Duodenal mucosa (tissue), 2 donors: ENCODE data around the gene MTR.

Source experiments
- H3K27ac ChIP-seq: one replicate; pipeline ENCODE4 v1.7.0; 2013; ENCODE audit warnings: low read depth, low read length
- H3K27me3 ChIP-seq, 2 donors: one replicate each; pipeline ENCODE4 v1.7.0; 2013; ENCODE audit warnings: low read length in 2 of 2, control low read depth in 1 of 2; ENCODE audit not compliant: insufficient read depth in 2 of 2, control insufficient read depth in 1 of 2
- H3K36me3 ChIP-seq, 2 donors: one replicate each; pipeline ENCODE4 v1.7.0; 2013; ENCODE audit warnings: low read length in 2 of 2, control low read depth in 1 of 2; ENCODE audit not compliant: insufficient read depth in 2 of 2, control insufficient read depth in 1 of 2
- H3K4me1 ChIP-seq, 2 donors: one replicate each; pipeline ENCODE4 v1.7.0; 2013; ENCODE audit warnings: low read length in 2 of 2, control low read depth in 1 of 2; ENCODE audit not compliant: insufficient read depth in 2 of 2, control insufficient read depth in 1 of 2
- H3K4me3 ChIP-seq, 2 donors: one replicate each; pipeline ENCODE4 v1.7.0; 2013; ENCODE audit warnings: low read length in 2 of 2, low read depth in 1 of 2
- H3K9ac ChIP-seq, 2 donors: one replicate each; pipeline ENCODE4 v1.7.0; 2013; ENCODE audit warnings: low read length in 2 of 2, low read depth in 1 of 2
- H3K9me3 ChIP-seq, 2 donors: one replicate each; pipeline ENCODE4 v1.7.0; 2013; ENCODE audit warnings: low read length in 2 of 2, control low read depth in 1 of 2; ENCODE audit not compliant: control insufficient read depth in 1 of 2

MTR gene

GRCh38 chr1:236802264-236802663 is 7.2 kb downstream of the MTR start:
- Histone ChIP-seq H3K4me1 (peaks cover 0 to 10% of the 10 kb centered on the region in 2 donors), H3K27ac (no peak overlapping the region), H3K4me3 (no peak overlapping the region), H3K9ac (no peak overlapping the region), H3K36me3 (peaks cover 5 to 14% of the 10 kb centered on the region in 2 donors), H3K9me3 (no peaks in the 10 kb centered on the region), H3K27me3 (no peaks in the 10 kb centered on the region)

DNA sequence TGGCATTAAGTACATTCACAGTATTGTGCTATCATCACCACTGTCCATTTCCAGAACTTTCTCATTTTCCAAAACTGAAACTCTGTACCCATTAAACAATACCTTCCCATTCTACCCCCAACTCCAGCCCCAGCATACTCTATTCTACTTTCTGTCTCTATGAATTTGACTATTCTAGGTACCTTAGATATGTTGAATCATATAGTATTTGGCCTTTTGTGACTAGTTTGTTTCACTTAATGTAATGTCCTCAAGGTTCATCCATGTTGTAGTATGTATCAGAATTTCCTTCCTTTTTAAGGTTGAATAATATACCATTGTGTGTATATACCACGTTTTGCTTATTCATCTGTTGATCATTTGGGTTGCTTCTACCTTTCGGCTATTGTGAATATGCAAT is 11.5 kb downstream of the MTR start:
- H3K4me3 ChIP-seq: no peak overlapping the region
- no peaks in the 10 kb centered on the region for H3K27me3 ChIP-seq
- peaks cover 25 to 26% of the 10 kb centered on the region in 2 donors for H3K4me1 ChIP-seq
- H3K27ac ChIP-seq: no peak overlapping the region
- H3K36me3 ChIP-seq: peaks cover 18 to 27% of the 10 kb centered on the region in 2 donors
- H3K9ac ChIP-seq: no peak overlapping the region
- no peaks in the 10 kb centered on the region for H3K9me3 ChIP-seq

DNA sequence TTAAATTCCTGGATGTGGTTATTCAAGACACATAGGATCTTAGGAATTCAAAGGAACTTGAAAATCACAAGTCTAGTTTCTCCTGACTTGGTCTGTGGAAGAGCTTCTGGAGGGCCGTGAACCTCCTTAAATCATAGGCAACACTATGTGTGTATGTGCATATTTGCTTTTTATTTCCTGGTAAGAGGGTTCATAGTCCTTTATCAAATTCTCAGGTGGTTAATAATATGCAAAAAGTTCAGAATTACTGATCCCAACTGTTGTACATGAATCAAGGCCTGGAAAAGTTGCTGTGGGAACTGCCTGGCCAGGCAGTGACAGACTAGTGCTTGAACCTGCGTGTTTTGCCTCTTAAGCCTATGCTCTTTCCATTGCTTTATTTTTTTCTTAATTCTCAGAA is 12.9 kb downstream of the MTR start:
- no peaks in the 10 kb centered on the region for H3K27me3 ChIP-seq
- H3K9ac ChIP-seq: no peak overlapping the region
- no peaks in the 10 kb centered on the region for H3K9me3 ChIP-seq
- H3K4me3 ChIP-seq: peak overlapping the region in 1 of 2 donors; percentile 19
- H3K36me3 ChIP-seq: peaks cover 24 to 41% of the 10 kb centered on the region in 2 donors
- H3K4me1 ChIP-seq: peaks cover 23 to 25% of the 10 kb centered on the region in 2 donors
- no peak overlapping the region for H3K27ac ChIP-seq

DNA sequence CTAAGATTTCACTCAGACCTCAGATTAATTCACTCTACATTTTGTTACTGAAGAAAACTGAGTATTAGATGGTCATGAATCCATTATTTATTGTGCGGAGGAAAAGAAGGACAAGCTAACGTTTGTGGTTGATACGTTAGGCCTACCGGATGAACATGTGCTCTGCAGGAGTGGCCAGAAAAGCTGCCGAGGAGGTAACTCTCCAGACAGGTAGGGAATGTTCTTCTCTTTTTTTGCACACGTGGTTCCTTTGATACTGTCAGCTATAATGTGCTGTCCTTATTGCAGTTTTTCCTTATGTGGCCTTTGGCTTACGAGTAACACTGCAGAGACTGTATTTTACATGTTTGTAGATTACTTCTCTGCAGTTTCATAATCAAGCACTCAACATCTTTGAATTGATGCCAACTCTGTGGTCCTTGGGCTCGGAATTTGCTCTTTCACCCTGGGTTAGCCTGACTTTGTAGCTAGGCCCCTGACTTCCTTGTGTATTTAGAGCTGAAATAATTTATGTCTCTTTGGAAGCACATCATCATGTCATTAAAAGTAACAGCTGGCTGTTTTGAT is 13.6 kb downstream of the MTR start:
- peak overlapping the region in 1 of 2 donors; percentile 19 for H3K4me3 ChIP-seq
- peak overlapping the region in 1 of 2 donors; percentile 9 for H3K9ac ChIP-seq
- no peaks in the 10 kb centered on the region for H3K27me3 ChIP-seq
- peaks cover 28 to 44% of the 10 kb centered on the region in 2 donors for H3K36me3 ChIP-seq
- H3K27ac ChIP-seq: no peak overlapping the region
- peaks cover 23 to 25% of the 10 kb centered on the region in 2 donors for H3K4me1 ChIP-seq
- H3K9me3 ChIP-seq: no peaks in the 10 kb centered on the region

DNA sequence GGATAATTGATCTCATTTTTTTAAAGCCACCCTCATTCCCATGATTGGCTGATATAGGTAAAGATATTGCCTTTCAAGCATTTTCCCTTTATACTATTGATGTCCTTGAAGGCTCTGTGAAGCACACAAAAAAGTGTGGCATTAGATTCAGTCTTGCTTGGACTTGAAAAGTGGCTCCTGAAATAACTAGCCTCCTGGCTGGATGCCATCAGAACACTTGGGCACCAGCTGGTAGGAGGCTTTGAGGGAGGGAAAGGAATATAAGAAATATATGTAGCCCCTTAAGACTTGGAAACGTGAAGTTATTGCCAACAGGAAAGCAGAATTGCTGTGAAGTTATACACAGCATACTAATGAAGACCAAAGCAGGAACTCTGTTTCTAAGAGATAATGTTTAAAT is 14.1 kb downstream of the MTR start:
- H3K9ac ChIP-seq: no peak overlapping the region
- H3K4me3 ChIP-seq: no peak overlapping the region
- H3K4me1 ChIP-seq: peaks cover 23 to 25% of the 10 kb centered on the region in 2 donors
- H3K27ac ChIP-seq: no peak overlapping the region
- no peaks in the 10 kb centered on the region for H3K9me3 ChIP-seq
- peaks cover 28 to 42% of the 10 kb centered on the region in 2 donors for H3K36me3 ChIP-seq
- no peaks in the 10 kb centered on the region for H3K27me3 ChIP-seq

DNA sequence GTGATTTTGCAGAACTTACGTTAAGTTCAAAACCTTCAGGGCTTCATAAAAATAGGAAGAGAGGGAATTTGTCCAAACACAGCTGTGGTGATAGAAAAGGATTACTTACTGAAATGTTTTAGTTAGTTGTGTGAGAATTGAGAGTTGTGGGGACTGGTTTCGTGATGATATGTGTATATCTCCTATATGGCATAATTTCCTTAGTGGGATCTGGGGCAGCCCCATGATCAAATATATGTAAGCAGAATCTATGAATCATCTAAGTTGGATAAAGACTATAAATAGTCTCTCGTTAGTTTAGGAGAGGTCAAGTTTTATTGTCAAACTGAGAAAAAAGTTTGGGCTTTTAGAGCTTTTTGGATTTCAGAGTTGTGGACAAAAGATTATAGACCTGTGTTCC is 14.9 kb downstream of the MTR start:
- no peaks in the 10 kb centered on the region for H3K27me3 ChIP-seq
- H3K9me3 ChIP-seq: no peaks in the 10 kb centered on the region
- H3K9ac ChIP-seq: no peak overlapping the region
- H3K4me3 ChIP-seq: no peak overlapping the region
- H3K27ac ChIP-seq: no peak overlapping the region
- H3K36me3 ChIP-seq: peaks cover 27 to 47% of the 10 kb centered on the region in 2 donors
- H3K4me1 ChIP-seq: peaks cover 23 to 25% of the 10 kb centered on the region in 2 donors

DNA sequence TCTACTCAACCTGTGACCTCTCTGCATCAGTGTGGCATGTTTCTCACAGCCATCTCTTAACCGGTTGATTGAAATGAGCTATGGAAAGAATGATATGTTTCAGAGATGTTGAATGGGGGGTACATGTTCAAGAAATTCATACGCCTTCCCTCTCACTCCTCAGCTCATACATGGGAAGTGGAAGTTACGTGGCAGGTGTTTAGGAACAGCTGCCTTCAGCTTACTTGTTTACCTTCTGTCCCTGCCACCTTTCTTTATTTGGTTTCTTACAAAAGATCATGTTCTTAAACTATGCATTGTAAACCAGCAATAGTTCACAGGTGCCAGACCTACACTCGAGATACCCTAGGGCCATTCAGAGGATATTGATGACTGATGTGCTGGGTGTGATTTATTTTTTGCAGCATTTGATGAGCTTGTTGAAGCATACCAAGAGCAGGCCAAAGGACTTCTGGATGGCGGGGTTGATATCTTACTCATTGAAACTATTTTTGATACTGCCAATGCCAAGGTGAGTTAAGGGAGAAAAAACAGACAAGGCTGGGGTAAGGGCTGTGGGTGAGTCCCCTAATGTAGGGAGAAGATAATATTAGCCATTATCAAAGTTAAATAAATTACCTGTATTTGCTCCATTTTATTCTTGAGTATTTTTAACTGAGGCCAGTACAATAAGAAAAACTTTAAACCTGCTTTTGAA is 17.4 kb downstream of the MTR start:
- H3K27me3 ChIP-seq: no peaks in the 10 kb centered on the region
- H3K36me3 ChIP-seq: peaks cover 33 to 58% of the 10 kb centered on the region in 2 donors
- H3K9me3 ChIP-seq: no peaks in the 10 kb centered on the region
- H3K27ac ChIP-seq: no peak overlapping the region
- peaks cover 23% of the 10 kb centered on the region in 2 donors for H3K4me1 ChIP-seq
- H3K4me3 ChIP-seq: no peak overlapping the region
- H3K9ac ChIP-seq: no peak overlapping the region

DNA sequence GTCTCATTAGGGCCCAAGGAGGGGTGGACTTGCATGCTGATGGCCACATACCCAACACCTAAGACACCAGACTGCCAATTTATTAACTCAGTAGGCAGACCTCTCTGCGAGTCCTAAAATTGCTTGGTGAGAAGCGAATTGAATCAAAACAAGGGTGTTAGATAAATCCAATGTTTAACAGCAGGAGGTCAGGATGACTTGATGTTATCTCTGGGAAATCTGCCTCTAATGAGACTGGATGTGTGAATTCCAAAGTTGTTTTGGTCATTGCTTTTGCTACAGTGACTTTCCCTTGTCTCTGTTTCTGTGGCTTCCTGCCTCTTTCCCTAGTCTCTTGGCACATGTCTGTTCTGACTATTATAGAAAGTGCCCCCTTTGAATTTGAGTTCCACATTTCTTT is 20.8 kb downstream of the MTR start:
- Histone ChIP-seq H3K27me3 (no peaks in the 10 kb centered on the region), H3K4me1 (no peaks in the 10 kb centered on the region), H3K9me3 (no peaks in the 10 kb centered on the region), H3K4me3 (no peak overlapping the region), H3K9ac (no peak overlapping the region), H3K27ac (no peak overlapping the region), H3K36me3 (peaks cover 30 to 77% of the 10 kb centered on the region in 2 donors)

- Histone ChIP-seq H3K9ac (no peak overlapping the region), H3K4me3 (no peak overlapping the region), H3K36me3 (peaks cover 22 to 64% of the 10 kb centered on the region in 2 donors), H3K27me3 (no peaks in the 10 kb centered on the region), H3K9me3 (no peaks in the 10 kb centered on the region), H3K27ac (no peak overlapping the region), H3K4me1 (no peaks in the 10 kb centered on the region)
Observed at GRCh38 chr1:236819856-236820255, 24.8 kb downstream of the MTR start.

DNA sequence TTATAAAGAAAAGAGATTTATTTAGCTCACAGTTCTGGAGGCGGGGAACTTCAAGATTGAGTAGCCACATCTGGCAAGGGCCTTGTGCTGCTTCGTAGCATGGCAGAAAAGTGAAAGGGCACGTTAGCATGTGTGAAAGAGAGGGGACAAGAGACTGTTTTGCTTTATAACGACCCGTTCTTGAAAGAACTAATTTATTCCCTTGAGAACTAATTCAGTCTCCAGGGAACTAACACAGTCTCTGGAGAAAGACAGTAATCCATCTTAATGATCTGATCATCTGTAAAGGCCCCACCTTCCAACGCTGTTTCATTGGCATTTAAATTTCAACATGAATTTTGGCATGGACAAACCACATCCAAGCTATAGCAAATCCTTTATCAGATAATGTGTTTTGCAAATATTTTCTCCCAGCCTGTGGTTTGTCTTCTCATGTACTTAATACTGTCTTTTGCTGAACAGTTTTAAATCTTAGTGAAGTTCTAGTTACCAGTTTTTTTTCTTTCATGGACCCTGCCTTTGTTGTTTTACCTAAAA is 26.1 kb downstream of the MTR start:
- Histone ChIP-seq H3K36me3 (peaks cover 22 to 61% of the 10 kb centered on the region in 2 donors), H3K27me3 (no peaks in the 10 kb centered on the region), H3K4me3 (no peak overlapping the region), H3K4me1 (no peaks in the 10 kb centered on the region), H3K9me3 (no peaks in the 10 kb centered on the region), H3K27ac (no peak overlapping the region), H3K9ac (no peak overlapping the region)
